Neural progenitor cell (in vitro differentiated cells): ENCODE measurements around the gene NAMPT.

Experiments
- CTCF ChIP-seq: fragments of 200-600 bp; sonication (generic); IDR thresholded peaks from 2 replicates; pipeline ENCODE4 v1.5.1; 2017; ENCODE audit warnings: antibody characterized with exemption, mild to moderate bottlenecking
- EZH2 ChIP-seq: fragments of 200-600 bp; sonication (generic); IDR thresholded peaks from 2 replicates; pipeline ENCODE4 v1.6.1; 2017; ENCODE audit warnings: antibody characterized with exemption, mild to moderate bottlenecking, moderate library complexity
- EZH2phosphoT487 ChIP-seq: fragments of 200-600 bp; sonication (generic); IDR thresholded peaks from 2 replicates; pipeline ENCODE4 v1.6.1; 2017; ENCODE audit warnings: antibody characterized with exemption

GRCh38 chr7:106284714-106285050 is at the start of gene NAMPT:
- TF ChIP-seq CTCF (no peak), EZH2 (no peak), EZH2phosphoT487 (no peak)
